Natural killer cell treated with Interleukin-12 subunit alpha and Interleukin-12 subunit beta and Interleukin-15 and Interleukin-18, amount 100 ng/mL, for 72 hours (primary cell): Measurements from ENCODE around the gene BAD. TPM values are rescaled to one million over a fixed set of nuclear protein-coding genes. Genes with fewer than 3 reads are reported as not detected.

Experiments used
- ATAC-seq, 2 donors: fragments of 150-1000 bp; cut with Tn5 transposase in 1 of 2; sonication (Bioruptor Pico), chemical (Tn5 transposase) in 1 of 2; 2 replicates each; pipeline ENCODE4 v1.10.0; 2021
- DNase-seq: peaks from one replicate; pipeline ENCODE4 v3.0.0; 2022; ENCODE audit warnings: low spot score
- H3K27ac Mint-ChIP-seq, 2 donors: 1 replicate in 1 of 2; 2 replicates in 1 of 2; pipeline ENCODE4 v1.8.0; 2022; ENCODE audit warnings: mixed read lengths in 2 of 2, mild to moderate bottlenecking in 1 of 2, moderate library complexity in 1 of 2
- H3K27me3 Mint-ChIP-seq, 2 donors: 1 replicate in 1 of 2; 2 replicates in 1 of 2; pipeline ENCODE4 v1.8.0; 2022; ENCODE audit warnings: mixed read lengths in 2 of 2
- H3K36me3 Mint-ChIP-seq: one replicate; pipeline ENCODE4 v1.8.0; 2022; ENCODE audit warnings: mixed read lengths
- H3K4me1 Mint-ChIP-seq, 2 donors: 1 replicate in 1 of 2; 2 replicates in 1 of 2; pipeline ENCODE4 v1.8.0; 2022; ENCODE audit warnings: low read depth in 2 of 2, mixed read lengths in 2 of 2, mild to moderate bottlenecking in 1 of 2
- H3K4me3 Mint-ChIP-seq: one replicate; pipeline ENCODE4 v1.8.0; 2022; ENCODE audit warnings: mixed read lengths
- H3K9me3 Mint-ChIP-seq: 2 replicates; pipeline ENCODE4 v1.8.0; 2022; ENCODE audit warnings: mixed read lengths
- total RNA-seq, 2 donors: library from RNA; stranded (reverse); gene quantifications; one replicate each; pipeline ENCODE4 v1.2.3, GENCODE V29; 2022

BAD gene
- total RNA-seq, 2 donors from 2014 or later, result 29.5 to 46.9 TPM

DNA sequence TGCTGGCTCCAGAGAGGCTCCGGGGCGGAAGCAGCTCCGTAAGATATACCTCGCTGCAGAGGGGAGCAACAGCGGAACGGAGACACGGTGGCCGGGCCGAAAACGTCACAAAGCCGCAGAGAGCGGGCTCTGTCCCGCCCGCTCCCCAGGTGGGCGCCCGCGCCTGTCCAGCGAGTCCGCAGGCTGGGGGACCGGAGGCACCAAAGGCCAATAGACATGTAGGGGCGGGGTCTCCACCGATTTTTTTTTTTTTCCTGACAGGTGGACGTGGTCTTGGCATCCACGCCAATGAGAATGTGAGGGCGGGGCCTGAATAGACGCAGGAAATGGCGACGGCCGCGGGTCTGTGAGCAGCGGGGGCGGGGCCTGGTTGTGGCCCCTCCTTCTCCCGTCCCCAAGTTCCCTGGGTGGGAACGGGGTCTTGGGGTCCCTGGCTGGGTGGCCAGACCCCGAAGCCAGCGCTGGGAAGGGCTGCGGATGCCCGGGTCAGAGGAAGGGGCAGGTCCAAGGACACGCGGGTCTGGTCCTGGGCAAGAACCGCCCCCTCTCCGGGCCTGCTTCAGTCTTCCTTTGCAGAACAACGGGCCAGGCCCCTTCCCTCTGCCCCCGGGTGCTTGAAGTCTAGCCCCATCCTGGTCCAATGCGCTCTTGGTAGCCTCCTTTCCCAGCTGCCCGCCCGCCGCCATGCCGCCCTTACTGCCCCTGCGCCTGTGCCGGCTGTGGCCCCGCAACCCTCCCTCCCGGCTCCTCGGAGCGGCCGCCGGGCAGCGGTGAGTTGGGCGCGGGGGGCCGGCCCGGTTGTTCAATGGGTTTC, 54.1 kb downstream of the BAD start, which contains the start of gene DNAJC4:
Gene DNAJC4, plus strand, starts transcription at position 378 of the 814 bp plus-strand sequence. Its CDS starts 307 bp downstream, at position 685.
- H3K27me3 Mint-ChIP-seq, result no peaks in the 10 kb centered on the region
- peaks cover 26 to 31% of the 10 kb centered on the region in 2 donors for H3K4me1 Mint-ChIP-seq
- peak within 1 kb of the TSS; percentile 90 for H3K4me3 Mint-ChIP-seq
- DNase-seq (peak; percentile 94), ATAC-seq (peak; percentile 70 to 78)
- H3K36me3 Mint-ChIP-seq, result no peaks in the 10 kb centered on the region
- no peaks in the 10 kb centered on the region for H3K9me3 Mint-ChIP-seq
- peak within 1 kb of the TSS; percentile 84 to 89 for H3K27ac Mint-ChIP-seq

DNA sequence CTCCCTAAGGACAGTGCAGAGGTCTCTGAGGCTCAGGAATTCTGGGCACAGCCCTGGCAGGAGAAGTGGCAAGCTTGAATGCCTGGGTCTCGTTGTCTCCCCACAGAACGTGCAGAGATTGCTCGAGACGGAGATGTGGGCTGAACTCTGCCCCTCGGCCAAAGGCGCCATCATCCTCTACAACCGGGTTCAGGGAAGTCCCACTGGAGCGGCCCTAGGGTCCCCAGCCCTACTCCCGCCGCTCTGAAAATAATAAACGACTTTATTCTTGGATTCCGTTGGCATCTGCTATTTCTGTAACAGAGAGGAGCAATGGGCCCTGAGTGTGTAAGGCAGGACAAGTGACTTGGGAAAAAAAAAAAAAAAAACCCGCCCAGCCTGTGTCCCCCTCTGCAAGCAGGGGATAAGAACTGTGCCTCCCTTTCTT, 54.7 kb downstream of the BAD start:
- Mint-ChIP-seq H3K4me1 (peaks cover 27 to 31% of the 10 kb centered on the region in 2 donors), H3K27me3 (no peaks in the 10 kb centered on the region)

DNA sequence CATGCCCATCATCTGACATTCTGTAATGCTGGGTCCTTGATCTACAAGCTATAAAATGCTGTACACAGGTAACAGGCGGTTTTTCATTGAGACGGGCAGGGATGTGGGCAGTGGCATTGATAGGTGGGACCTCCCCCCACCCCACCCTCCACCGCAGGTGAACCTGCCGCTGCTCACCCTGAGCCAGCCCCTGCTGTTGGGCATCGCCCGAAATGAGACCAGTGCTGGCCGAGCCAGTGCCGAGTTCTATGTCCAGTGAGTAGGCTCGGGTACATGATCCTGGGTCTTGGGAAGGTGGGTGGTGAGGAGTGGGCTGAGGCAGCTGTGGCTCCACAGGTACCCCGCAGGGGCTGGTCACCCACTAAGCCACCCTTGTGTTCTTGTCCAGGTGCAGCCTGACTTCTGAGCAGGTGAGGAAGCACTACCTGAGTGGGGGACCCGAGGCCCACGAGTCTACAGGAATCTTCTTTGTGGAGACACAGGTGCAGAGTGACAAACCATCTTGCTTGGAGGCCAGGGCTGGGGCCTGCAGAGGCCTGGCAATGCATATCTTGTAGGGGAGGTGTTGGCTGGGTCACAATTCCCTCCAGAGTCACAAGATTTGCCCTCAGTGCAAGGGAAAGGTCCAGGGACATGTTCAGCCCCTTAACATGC, 55.2 kb downstream of the BAD start:
- H3K4me3 Mint-ChIP-seq, result peak overlapping the region; percentile 90
- no peaks in the 10 kb centered on the region for H3K27me3 Mint-ChIP-seq
- H3K36me3 Mint-ChIP-seq, result no peaks in the 10 kb centered on the region
- peak overlapping the region; percentile 84 to 89 for H3K27ac Mint-ChIP-seq
- H3K9me3 Mint-ChIP-seq, result no peaks in the 10 kb centered on the region
- ATAC-seq, result no peak
- H3K4me1 Mint-ChIP-seq, result peaks cover 27 to 31% of the 10 kb centered on the region in 2 donors
- no peak for DNase-seq

More for the DNA sequence above, 54.7 kb downstream of the BAD start:
- Mint-ChIP-seq H3K36me3 (no peaks in the 10 kb centered on the region), H3K9me3 (no peaks in the 10 kb centered on the region), H3K4me3 (peak overlapping the region; percentile 90), H3K27ac (peak overlapping the region; percentile 84 to 89)
- ATAC-seq (no peak), DNase-seq (peak; percentile 60)

DNA sequence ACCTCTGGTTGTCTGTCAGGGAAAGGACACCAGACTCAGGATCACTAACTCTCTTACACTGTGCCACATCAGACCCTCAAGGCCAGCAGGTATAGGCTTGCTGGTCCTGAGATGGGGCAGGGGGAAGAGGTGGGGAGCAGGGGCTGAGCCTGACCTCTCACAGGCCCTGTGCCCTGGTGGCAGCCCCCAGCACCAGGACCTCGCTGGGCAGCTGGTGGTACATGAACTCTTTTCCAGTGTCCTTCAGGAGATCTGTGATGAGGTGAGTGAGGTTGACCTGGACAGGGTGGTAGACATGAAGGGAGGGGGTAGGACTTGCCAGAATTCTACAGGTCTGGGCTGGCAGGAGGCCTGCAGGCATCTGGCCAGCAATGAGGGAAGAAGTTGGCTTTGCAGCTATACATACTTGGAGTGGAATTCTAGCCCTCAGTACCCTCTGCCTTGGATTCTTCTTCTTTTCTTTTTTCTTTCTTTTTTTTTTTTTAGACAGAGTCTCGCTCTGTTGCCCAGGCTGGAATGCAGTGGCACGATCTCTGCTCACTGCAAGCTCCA, 57.0 kb downstream of the BAD start:
- Mint-ChIP-seq H3K36me3 (no peaks in the 10 kb centered on the region), H3K27me3 (no peaks in the 10 kb centered on the region), H3K4me1 (peaks cover 27 to 31% of the 10 kb centered on the region in 2 donors), H3K9me3 (no peaks in the 10 kb centered on the region), H3K4me3 (peak overlapping the region; percentile 84), H3K27ac (peak overlapping the region; percentile 79 to 90)
- DNase-seq, result no peak
- no peak for ATAC-seq

DNA sequence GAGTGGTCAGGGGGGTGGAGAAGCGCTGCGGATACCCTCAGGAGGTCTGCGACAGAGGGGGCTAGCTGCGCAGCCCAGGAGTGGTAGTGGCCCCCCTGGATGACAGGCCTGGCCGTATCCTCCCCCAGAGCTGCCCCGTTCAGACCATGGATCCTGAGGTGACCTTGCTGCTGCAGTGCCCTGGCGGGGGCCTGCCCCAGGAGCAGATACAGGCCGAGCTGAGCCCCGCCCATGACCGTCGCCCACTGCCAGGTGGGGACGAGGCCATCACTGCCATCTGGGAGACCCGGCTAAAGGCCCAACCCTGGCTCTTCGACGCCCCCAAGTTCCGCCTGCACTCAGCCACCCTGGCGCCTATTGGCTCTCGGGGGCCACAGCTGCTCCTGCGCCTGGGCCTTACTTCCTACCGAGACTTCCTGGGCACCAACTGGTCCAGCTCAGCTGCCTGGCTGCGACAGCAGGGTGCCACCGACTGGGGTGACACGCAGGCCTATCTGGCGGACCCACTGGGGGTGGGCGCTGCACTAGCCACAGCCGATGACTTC, 57.9 kb downstream of the BAD start:
- H3K27me3 Mint-ChIP-seq, result no peaks in the 10 kb centered on the region
- peak overlapping the region; percentile 84 for H3K4me3 Mint-ChIP-seq
- peak overlapping the region; percentile 79 to 90 for H3K27ac Mint-ChIP-seq
- no peaks in the 10 kb centered on the region for H3K9me3 Mint-ChIP-seq
- DNase-seq (peak; percentile 77), ATAC-seq (peak; percentile 65 to 66)
- no peaks in the 10 kb centered on the region for H3K36me3 Mint-ChIP-seq
- H3K4me1 Mint-ChIP-seq, result peaks cover 25 to 27% of the 10 kb centered on the region in 2 donors

DNA sequence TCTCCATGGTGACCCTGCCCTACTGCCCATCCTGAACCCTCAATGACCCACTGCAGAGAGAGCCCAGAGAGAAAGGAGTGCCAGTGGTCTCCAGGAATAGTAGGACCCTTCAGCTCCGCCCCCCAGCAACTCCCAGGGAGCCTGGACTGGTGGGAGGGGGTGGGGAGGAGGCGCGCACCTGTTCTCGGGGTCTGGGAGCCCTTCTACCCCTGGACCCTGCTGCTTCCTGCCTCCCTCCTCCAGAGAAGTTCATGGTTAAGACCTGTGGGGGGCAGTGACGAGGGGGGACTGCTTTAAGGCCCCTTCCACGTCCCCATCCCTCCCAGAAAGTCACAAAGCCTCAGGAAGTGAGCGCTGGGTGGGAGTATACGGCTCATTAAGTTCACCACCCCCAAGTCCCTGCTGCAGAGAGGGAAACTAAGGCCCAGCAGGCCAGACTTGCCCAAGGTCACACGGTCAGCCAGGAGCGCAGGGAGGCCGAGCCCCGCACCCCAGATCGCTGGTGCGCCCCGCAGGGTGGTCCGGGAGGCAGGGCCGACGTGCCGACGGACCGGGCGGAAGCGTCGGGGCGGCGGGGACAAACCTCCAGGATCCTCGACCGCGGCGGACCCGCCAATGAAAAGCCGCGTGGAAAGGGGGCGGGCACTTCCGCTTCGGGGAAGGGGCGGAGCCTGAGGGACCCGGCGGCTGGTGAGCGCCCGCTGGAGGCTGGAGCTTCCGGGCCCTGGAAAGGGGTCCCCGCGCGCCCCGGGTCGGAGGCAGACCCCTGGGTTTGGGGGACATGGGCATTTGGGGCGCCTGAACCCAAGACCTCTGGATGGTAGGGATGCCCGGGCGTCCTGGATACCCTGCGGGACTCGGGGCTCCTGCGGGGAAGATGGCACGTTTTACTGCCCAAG, 58.6 kb downstream of the BAD start, which contains the start of the genes NUDT22 and TRPT1:
Gene NUDT22, plus strand, starts transcription at position 667 of the 899 bp plus-strand sequence. CDS start 379 bp downstream, outside the sequence.
Gene TRPT1, minus strand, starts transcription at position 579 of the 899 bp plus-strand sequence. Its CDS starts 326 bp downstream, at position 253.
- Mint-ChIP-seq H3K36me3 (no peaks in the 10 kb centered on the region), H3K4me1 (peaks cover 23 to 27% of the 10 kb centered on the region in 2 donors), H3K9me3 (no peaks in the 10 kb centered on the region), H3K4me3 (peak within 1 kb of the TSS; percentile 84), H3K27ac (peak within 1 kb of the TSS; percentile 79 to 90), H3K27me3 (no peaks in the 10 kb centered on the region)
- ATAC-seq (peak; percentile 83 to 87), DNase-seq (peak; percentile 92)

DNA sequence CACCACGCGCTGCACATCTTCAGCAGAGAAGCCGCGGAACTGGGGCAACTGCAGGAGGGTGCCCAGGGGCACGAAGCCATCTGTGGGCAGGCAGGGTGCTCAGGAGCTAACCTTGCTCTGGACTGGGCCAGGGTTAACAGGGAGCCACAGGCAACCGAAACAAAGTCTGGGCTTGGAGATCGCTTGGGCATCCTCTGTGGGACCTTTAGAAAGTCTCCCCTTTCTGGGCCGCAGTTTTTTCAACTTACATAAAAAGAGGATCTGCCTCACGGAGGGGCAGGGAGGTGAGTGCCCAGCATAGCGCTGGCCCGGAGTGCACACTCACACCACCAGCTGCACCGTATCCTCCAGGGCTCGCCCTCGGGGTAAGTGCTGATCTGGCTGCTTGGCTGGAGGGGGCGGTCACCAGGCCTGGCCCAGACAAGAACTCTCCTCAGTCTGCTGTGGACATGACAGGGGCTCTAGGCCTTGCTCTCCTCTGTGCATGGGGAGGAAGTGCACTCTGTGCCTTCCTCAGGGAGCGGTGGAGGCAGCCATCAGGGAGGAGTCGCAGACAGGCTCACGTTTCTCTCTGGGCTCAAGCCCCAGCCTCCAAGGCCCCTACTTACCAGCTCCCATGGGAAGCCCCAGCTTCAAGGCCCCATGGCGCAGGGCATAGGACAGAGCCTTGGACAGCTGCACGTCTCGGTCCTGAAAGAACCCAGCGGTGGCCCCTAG, 59.4 kb downstream of the BAD start:
- ATAC-seq, result no peak
- H3K4me3 Mint-ChIP-seq, result peak overlapping the region; percentile 84
- H3K9me3 Mint-ChIP-seq, result no peaks in the 10 kb centered on the region
- peak overlapping the region; percentile 79 to 80 for H3K27ac Mint-ChIP-seq
- no peaks in the 10 kb centered on the region for H3K36me3 Mint-ChIP-seq
- H3K4me1 Mint-ChIP-seq, result peaks cover 20 to 25% of the 10 kb centered on the region in 2 donors
- no peaks in the 10 kb centered on the region for H3K27me3 Mint-ChIP-seq
- no peak for DNase-seq

DNA sequence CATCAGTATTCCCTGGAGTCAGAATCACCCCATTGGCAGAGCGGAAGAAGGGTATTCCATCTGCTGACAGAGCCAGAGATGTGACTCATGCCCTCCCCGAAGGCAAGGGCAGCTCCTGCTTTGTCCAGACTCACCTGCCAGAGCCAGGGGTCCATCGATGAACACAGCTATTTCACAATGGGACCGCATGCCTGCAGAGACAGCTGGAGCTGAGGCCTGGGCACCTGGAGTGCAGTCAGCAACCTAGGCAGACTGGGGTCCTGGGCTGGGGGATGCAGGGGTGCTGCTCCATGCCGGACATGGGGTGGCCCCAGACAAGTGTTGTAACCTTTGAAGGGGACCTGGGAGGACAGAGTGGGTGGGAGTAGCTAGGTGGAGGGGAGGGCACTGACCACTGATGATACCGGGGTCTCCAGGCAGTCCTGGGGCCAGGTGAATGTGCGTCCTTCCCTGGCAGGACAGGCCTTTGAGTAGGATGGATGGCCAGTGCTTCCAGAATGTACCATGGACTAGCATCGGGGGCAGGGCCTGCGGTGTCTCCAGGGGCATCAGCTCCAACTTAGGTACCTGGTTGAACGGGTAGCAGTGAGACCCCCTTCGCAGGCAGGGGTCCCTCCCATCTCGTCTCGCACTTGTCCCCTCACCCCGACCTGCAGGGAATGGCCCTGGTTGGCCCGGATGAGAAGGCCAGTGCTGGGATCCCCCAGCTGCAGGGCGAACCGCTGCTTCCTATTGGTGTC, 60.1 kb downstream of the BAD start:
- ATAC-seq (no peak), DNase-seq (peak; percentile 53)
- H3K36me3 Mint-ChIP-seq, result no peaks in the 10 kb centered on the region
- H3K27me3 Mint-ChIP-seq, result no peaks in the 10 kb centered on the region
- H3K9me3 Mint-ChIP-seq, result no peaks in the 10 kb centered on the region
- peaks cover 15 to 18% of the 10 kb centered on the region in 2 donors for H3K4me1 Mint-ChIP-seq
- peak overlapping the region; percentile 79 to 80 for H3K27ac Mint-ChIP-seq
- H3K4me3 Mint-ChIP-seq, result peak overlapping the region; percentile 84

DNA sequence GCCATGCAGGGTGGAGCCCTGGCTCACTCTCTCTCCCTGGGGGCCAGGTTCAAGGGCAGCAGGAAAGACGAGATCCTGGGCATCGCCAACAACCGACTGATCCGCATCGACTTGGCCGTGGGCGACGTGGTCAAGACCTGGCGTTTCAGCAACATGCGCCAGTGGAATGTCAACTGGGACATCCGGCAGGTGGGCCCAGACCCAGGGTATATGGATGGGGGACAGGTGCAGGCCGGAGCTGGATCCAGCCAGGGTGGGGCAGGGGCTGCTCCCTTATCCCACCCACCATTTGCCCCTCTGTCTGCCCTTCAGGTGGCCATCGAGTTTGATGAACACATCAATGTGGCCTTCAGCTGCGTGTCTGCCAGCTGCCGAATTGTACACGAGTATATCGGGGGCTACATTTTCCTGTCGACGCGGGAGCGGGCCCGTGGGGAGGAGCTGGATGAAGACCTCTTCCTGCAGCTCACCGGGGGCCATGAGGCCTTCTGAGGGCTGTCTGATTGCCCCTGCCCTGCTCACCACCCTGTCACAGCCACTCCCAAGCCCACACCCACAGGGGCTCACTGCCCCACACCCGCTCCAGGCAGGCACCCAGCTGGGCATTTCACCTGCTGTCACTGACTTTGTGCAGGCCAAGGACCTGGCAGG, 61.3 kb downstream of the BAD start:
- ATAC-seq (no peak), DNase-seq (peak; percentile 60)
- H3K36me3 Mint-ChIP-seq, result no peaks in the 10 kb centered on the region
- no peak overlapping the region for H3K27ac Mint-ChIP-seq
- H3K9me3 Mint-ChIP-seq, result no peaks in the 10 kb centered on the region
- no peaks in the 10 kb centered on the region for H3K27me3 Mint-ChIP-seq
- peaks cover 20% of the 10 kb centered on the region in 2 donors for H3K4me1 Mint-ChIP-seq
- H3K4me3 Mint-ChIP-seq, result no peak overlapping the region

DNA sequence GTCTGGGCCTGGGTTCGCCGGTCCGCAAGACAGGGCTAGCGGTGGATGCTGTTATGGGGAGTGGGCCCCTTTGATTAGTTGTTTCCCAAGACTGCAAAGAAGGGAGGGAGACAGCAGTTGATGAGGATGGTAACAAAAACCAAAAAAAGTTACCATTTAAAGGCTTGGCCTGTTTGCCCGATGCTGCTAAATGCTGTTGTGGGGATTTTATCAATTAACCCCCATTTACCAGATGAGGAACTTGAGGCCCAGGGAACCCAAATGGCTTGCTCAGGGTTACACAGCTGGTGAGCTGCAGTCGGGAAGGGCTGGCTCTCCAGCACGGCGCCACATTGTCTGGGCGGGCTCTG, 61.8 kb downstream of the BAD start:
- no peak for DNase-seq
- Mint-ChIP-seq H3K27ac (no peak overlapping the region), H3K27me3 (no peaks in the 10 kb centered on the region), H3K4me1 (peaks cover 16 to 19% of the 10 kb centered on the region in 2 donors), H3K4me3 (no peak overlapping the region), H3K9me3 (no peaks in the 10 kb centered on the region), H3K36me3 (no peaks in the 10 kb centered on the region)
- no peak for ATAC-seq

DNA sequence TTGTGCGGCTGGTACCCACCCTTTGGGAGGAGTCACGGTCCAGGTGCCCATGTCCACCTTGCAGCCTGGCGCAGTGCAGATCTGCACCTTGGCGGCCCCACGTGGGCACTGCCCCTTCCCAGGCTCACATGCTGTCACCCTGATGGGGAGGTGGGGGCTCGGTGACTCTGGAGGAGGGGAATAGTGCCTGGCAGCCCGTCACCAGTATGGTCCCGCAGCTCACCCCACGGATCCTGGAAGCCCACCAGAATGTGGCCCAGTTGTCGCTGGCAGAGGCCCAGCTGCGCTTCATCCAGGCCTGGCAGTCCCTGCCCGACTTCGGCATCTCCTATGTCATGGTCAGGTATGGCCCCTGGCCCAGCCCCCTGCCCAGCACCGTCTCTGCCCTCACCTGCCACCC, 63.7 kb downstream of the BAD start:
- Mint-ChIP-seq H3K4me1 (peaks cover 11 to 15% of the 10 kb centered on the region in 2 donors), H3K9me3 (no peaks in the 10 kb centered on the region), H3K27me3 (no peaks in the 10 kb centered on the region), H3K36me3 (peaks cover 4% of the 10 kb centered on the region), H3K4me3 (no peak overlapping the region), H3K27ac (no peak overlapping the region)
- no peak for ATAC-seq
- no peak for DNase-seq
